ENCODE results near the gene LUM.

Gene LUM

DNA sequence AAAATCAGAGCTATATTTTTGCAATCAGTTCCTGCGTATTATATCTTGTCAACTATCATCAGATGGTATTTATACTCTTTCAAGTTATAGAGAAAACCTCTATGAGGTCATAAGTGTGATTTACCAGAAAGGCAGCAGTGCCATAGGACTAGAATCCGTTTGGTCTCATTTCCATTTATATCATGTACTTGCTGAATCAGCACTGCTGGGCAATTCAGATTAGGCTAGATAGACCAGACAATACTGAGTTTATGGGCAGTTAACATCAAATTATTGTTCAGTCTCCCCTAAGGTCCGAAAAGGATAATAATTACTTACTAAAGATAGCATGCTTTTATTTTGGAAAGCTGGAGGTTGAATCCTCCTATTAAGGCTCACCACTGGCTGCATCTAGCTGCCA lies 46.7 kb downstream of the LUM start:
- no peak overlapping the region for H3K4me3 ChIP-seq
- TF ChIP-seq, protein P1, sequence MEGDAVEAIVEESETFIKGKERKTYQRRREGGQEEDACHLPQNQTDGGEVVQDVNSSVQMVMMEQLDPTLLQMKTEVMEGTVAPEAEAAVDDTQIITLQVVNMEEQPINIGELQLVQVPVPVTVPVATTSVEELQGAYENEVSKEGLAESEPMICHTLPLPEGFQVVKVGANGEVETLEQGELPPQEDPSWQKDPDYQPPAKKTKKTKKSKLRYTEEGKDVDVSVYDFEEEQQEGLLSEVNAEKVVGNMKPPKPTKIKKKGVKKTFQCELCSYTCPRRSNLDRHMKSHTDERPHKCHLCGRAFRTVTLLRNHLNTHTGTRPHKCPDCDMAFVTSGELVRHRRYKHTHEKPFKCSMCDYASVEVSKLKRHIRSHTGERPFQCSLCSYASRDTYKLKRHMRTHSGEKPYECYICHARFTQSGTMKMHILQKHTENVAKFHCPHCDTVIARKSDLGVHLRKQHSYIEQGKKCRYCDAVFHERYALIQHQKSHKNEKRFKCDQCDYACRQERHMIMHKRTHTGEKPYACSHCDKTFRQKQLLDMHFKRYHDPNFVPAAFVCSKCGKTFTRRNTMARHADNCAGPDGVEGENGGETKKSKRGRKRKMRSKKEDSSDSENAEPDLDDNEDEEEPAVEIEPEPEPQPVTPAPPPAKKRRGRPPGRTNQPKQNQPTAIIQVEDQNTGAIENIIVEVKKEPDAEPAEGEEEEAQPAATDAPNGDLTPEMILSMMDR (IDR thresholded peaks at IDR 0.05) = no peak
- no peak overlapping the region for H3K27ac ChIP-seq
- no peak for DNase-seq (ENCODE audit: low spot score)

DNA sequence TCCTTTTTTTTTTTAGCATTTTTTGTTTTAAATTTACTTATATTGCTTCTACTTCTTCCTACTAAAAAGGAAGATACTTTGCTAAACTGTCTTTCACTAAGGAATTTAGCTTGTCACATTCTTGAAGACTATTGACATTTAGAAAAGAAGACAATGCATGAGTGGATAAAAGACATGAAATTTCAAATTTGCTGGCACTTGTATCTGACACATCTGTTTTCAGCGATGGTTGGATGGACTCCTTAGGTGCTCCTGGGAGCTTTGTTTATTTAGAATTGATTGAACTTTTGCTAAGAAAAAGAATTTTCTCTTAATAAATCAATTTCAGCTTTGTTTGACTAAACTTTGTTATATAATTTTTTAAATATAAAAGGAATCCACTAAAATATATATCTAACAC lies 50.2 kb downstream of the LUM start:
- Histone ChIP-seq H3K27ac (no peak overlapping the region), H3K4me3 (no peak overlapping the region)
- no peak for DNase-seq (ENCODE audit: low spot score)
- TF ChIP-seq, protein P1 (IDR thresholded peaks at IDR 0.05) = no peak

DNA sequence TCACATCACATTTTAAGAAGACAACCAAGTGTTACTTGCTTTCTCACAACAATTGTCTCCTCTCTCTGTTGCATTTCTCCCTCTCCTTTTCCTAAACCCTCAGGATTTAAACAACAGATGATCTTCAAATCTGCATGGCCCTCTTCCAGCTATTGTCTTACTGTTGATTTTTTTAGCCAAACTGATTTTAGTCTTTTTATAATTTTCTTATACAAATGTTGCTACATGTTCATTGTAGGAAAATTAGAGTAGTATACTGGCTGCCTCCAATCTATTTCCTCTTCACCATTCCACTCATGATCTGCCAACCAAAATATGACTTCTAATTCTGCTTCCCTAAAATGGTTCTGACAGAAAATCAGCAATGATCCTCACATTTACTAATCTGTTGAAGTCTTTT lies 52.1 kb downstream of the LUM start:
- TF ChIP-seq, protein P1 (IDR thresholded peaks at IDR 0.05) = no peak
- no peak for DNase-seq (ENCODE audit: low spot score)
- H3K27ac ChIP-seq = no peak overlapping the region
- H3K4me3 ChIP-seq = no peak overlapping the region

DNA sequence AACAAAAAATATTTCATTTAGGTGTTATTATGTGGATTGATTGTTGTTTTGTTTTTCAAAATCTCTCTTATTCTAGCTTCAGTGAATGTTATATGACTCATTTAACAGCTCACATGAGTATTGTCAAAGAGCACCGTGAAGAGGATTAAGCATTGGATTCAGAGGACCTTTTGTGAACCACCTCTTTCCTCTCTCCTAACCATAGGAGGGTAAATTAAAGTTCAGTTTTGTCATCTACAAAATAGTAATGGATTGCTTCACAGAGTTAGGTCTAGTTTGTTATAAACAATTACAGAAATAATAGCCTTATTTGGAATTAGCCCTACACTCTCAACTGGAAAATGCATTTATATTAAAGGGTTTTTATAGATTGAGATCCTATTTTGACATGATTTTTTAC lies 52.5 kb downstream of the LUM start:
- DNase-seq (ENCODE audit: low spot score) = no peak
- TF ChIP-seq, protein P1 (IDR thresholded peaks at IDR 0.05) = no peak
- no peak overlapping the region for H3K27ac ChIP-seq
- H3K4me3 ChIP-seq = no peak overlapping the region

DNA sequence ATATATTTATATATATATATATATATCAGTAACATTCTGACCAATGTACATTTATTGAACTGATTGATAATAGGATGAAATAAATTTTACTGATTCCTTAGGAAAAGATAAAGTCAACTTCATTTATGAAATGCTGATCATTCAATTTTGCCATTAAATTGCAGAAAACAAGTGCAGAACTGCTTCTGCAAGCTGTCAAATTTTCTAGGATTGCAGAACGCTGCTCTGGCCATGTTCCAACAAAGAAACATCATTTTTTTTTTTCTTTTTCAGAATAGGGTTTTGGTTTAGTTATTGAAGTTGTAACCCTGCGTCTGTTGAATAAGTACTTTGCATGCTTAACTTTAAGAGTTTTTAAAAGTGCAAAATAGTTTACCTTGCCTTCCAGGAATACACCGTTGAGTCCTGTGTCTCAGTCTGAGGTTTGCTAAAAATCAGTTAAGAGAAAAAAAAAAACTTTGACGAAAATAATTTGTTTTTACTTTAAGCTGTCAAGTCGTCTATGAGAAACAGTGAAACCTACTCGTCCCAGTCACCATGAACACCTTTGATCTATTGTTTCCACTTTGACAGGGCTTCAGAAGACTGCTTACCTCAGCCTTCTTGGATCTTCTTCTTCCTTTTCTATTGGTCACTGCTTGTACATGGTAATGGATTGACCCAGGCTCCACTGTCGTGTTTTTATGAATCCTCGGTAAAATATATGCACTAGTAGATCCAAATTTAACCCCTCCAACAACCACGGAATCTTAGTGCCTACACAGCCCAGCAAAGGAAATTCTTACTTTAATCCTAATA lies 53.7 kb downstream of the LUM start, which contains the start of gene KERA:
TSS of gene KERA (minus strand) at position 657 of the 798 bp plus-strand sequence. CDS start 1,743 bp downstream, outside the sequence.
- Histone ChIP-seq H3K27ac (no peak within 1 kb of the TSS), H3K4me3 (no peak within 1 kb of the TSS)
- no peak for DNase-seq (ENCODE audit: low spot score)
- TF ChIP-seq, protein P1 (IDR thresholded peaks at IDR 0.05) = no peak

DNA sequence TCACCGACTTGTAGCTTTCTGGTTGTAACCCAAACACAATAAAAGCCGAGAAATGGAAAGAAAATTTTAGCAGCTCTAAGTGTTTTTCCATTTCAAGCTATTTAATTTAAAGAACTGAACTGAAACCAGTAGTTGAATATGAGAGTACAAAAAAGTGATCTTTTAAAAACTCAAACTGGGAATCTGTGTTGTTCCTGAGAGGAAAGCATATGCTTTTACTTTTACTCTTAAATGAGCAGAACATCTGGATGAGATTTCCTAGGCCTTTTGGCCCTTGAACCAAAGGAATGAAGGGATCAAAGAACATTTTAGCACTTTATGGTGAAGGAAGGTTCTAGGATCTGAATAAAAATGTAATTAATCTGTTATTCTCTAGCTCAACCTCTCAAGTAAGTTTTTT lies 54.8 kb downstream of the LUM start:
- no peak for DNase-seq (ENCODE audit: low spot score)
- no peak overlapping the region for H3K27ac ChIP-seq
- TF ChIP-seq, protein P1 (IDR thresholded peaks at IDR 0.05) = no peak
- no peak overlapping the region for H3K4me3 ChIP-seq

DNA sequence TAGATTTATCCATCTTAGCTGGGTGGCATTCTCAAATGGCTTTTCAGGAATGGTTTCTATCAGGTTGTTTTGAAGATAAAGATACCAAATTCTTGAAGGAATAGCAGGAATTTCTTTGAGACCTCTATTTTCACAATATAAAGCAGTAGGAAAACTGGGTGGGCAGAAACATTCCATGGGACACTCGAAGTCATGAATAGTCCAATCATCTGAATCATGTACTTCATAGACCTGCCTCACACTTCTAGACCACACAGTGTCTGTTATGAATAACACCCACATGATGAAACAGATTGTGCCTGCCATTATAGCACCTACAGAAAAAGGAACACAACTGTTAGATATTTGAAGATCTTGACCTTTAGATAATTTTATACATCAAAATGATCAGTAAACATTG lies 55.3 kb downstream of the LUM start:
- Histone ChIP-seq H3K4me3 (no peak overlapping the region), H3K27ac (no peak overlapping the region)
- DNase-seq (ENCODE audit: low spot score) = no peak
- TF ChIP-seq, protein P1 (IDR thresholded peaks at IDR 0.05) = no peak
